DMS 273 treated with DMSO at 0.1 percent for 48 hours (cell line): ENCODE measurements around the gene FARS2.
"Not testable (repeated sequence)": the region's sequence is repeated elsewhere in the genome, so short reads cannot be mapped to it uniquely, and the experiment has no call there.

Source experiments
- DNase-seq: peaks from one replicate; lab custom pipeline; 2025; lab: John Stamatoyannopoulos, UW

FARS2 gene

GRCh38 chr6:5670811-5671561, 409.7 kb downstream of the FARS2 start:
- no peak for DNase-seq

GRCh38 chr6:5671601-5672559, 410.6 kb downstream of the FARS2 start:
- no peak for DNase-seq

GRCh38 chr6:5672581-5673011, 411.3 kb downstream of the FARS2 start:
- no peak for DNase-seq

DNA sequence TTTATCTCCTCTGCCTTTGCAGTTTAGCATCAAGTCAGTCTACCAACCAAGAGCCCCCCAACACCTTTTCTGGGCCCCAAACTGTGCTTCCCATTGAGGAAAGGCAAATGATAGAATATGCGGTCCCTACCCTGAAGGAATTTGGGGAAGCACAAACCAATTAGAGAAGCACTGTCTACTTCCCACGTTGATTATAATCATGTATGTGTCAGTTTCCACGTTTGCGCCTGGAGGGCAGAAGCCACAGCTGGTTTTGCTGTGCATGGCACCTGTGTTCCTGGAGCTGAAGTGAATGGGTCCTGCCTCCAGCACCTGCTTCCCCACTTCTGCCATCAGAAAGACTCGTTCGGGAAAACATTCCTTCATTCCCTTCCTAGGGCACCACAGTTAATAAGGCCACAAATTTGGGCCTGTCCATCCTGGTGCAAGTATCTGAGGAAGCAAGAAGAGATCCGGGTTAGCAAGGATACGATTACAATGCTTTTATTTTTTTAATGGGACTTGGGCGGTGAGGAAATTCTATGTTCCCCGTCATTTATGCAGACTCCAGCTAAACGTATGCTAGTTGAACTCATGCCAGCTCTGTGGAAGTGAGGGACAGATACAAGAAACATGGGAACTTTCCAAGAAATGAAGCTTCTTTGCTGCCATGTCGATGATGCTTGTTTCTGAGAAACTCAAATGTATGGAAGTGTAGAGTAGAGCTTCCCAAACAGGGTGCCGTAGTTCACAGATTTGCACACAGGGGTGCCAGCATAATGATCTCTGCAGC, 411.9 kb downstream of the FARS2 start:
- DNase-seq: no peak

GRCh38 chr6:5674141-5674540, 412.8 kb downstream of the FARS2 start:
- no peak for DNase-seq

DNA sequence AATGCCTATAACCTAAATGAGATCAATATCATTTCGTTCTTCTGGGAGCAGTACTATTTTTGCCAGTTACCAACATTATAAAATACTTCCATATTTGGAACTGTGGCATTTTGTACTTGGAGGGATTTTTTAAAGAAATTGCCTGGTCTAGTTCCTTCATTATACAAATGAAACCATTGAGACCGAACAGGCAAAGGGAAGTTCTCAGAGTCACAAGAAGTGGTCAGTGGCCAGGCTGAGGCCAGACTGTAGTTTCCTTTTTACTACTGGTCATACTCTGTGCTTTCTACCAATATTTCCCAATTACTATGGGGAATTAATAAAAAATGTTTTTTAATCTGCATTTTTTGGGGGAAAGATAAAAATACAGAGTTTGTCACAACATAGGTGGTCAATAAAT, 413.4 kb downstream of the FARS2 start:
- DNase-seq: no peak

- DNase-seq: no peak
Measured at GRCh38 chr6:5676701-5677100, 415.4 kb downstream of the FARS2 start.

- no peak for DNase-seq
Measured at GRCh38 chr6:5677219-5678000, 416.1 kb downstream of the FARS2 start.

DNA sequence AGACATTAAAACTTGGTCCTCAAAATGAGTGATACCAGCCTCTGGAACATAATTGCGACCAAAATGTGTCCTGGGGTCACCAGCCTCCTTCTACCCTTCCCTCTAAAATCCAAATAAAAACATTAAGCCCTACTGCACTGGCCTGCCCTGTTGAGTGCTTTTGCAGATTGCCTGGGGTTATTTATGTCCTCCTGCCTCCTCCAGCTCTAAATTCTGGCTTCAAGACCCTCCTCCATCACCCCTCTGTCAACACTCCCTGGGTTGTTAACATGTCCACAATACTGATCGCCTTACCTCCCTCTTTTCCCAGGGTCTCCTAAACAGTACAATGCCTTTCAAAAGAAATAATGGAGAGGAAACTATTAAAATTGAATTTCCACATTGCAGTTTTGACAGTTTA, 418.0 kb downstream of the FARS2 start:
- no peak for DNase-seq

- no peak for DNase-seq
Measured at GRCh38 chr6:5679691-5680090, 418.4 kb downstream of the FARS2 start.

GRCh38 chr6:5680095-5680494, 418.8 kb downstream of the FARS2 start:
- DNase-seq: no peak

DNA sequence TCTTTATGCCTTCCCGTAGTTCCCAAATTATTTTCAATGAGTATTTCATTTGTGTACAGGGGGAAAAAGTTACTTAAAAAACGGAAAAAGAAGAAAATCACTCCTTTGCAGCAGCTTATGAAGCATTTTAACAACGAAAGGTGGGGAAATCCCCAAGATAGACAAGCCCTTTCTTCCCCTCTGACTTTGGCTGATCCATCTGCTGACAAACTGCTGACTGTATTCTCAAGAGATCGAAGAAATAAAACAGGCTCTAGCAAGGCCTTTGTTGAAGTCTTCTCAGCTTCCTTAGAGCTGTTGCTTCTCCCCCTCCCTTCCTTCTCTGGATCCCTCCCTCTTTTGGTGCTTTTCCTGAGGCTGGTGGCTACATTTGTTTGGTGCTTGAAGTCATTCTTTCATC, 420.2 kb downstream of the FARS2 start:
- no peak for DNase-seq

DNA sequence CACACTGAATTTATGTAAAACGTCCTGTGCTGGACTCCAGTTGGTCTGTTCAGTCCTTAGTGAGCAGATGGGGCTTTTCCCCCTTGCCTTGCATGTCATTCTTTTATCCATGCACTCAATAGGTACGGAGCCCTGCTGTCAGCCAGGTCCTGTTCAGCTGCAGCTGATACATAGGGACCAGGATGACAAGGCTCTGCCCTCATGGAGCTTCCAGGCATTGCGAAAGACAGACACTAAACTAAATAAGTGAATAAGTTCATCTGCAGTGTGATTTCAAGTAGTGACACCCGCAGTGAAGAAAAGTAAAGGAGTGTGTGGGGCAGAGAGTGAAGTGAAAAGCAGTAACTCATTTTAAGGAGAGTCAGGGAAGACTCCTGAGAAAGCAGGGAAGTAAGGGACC, 421.2 kb downstream of the FARS2 start:
- DNase-seq: no peak

DNA sequence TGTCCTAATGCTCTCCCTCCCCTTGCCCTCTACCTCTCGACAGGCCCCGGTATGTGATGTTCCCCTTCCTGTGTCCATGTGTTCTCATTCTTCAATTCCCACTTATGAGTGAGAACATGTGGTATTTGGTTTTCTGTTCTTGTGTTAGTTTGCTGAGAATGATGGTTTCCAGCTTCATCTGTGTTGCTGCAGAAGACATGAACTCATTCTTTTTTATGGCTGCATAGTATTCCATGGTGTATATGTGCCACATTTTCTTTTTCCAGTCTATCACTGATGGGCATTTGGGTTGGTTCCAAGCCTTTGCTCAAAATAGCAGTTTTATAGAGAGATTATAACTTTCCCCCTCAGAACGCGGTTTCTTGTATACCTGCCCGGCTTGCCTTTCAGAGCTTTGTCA, 422.4 kb downstream of the FARS2 start:
- DNase-seq: not testable (repeated sequence)

- DNase-seq: no peak
Measured at GRCh38 chr6:5684320-5685053, 423.2 kb downstream of the FARS2 start.

DNA sequence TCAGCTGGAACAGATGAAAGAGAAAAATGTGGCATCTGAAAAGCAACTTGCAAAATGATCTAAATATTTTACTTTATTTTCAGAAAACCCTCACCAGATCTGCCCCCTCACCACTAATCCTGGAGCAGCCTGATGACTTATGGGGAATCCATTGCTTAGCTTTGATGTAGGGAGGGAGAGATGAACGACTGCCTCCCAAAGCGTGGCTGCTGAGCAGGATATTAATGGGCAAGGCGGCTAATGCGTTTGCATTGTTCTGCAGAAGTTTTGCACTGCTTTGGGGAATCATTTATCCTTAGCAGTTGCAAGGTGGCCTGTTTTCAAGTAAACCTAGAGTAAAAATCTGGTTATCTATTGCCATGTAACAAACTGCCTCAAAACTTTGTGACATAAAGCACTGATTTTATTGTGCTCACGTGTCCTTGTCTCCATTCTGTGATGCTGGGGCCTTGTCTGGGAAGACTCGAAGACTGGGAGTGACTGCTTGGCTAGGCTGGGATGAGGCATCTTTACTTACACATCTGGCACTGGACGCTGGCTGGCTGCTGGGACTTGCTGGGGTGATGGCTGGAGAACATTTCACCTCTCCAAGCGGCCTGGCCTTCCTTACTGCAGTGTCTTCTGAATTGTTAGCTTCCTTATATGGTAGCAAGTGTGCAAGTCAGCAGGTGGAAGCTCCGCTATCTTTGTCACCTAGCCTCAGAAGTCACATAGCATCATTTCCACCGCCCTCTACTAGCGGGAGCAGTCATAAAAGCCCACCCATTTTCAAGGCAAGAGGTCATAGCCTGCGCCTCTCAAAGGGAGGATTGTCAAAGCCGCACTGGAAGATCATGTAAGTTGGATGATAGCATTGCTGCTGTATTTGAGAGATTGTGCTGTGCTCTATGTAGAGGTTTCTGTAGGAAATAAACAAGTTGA, 432.2 kb downstream of the FARS2 start:
- DNase-seq: no peak

GRCh38 chr6:5695260-5696245, 434.2 kb downstream of the FARS2 start:
- no peak for DNase-seq

DNA sequence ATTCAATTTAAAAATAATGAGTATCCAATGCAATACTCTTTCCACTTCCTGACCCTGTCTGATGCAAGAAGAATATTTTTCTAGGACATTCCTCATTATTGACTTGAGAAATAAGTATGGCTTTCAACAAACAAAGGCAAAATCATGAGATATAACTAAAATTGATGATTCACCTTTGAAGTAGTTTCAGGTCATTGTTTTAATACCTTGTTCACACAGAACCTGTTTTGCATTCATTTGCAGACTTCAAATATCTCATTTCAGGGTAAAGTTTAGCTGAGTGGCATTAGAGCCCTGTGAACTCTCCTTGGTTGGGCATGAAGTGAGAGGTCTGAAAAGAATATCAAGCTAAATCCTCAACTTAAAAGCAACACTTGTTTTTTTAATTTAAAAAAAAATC, 436.2 kb downstream of the FARS2 start:
- DNase-seq: no peak

DNA sequence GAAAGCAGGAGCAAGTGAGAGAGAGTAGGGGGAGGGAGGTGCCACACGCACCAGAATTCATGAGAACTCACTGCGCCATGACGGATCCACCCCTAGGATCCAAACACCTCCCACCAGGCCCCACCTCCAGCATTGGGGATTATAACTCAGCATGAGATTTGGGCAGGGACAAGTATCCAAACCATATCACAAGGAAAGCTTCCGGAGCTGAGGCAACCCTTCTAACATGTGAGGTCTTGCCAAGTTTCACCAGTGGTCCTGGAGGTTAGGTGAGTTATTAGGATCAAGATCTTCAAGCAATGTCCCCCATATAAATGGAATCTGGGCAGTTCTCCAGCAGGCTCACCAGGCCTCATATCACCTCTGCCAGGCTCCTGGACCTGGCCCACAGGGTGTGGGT, 437.0 kb downstream of the FARS2 start:
- DNase-seq: no peak
